Stimulated activated CD4-positive, alpha-beta T cell treated with anti-CD3 and anti-CD28 coated beads, TNF-alpha, amount 100 ng/mL, for 1 hour (primary cell): ENCODE data around the gene FGF11.

Experiments used
- DNase-seq, 3 donors: peaks; one replicate each; pipeline ENCODE4 v3.0.0-alpha.2; 2020; ENCODE audit warnings: low read depth in 3 of 3, low spot score in 1 of 3

Gene FGF11

GRCh38 chr17:7429722-7430121, 9.6 kb upstream of the FGF11 start:
- DNase-seq = no peak

- DNase-seq = no peak
These were observed 8.1 kb upstream of the FGF11 start for GRCh38 chr17:7431231-7431630.

- DNase-seq = no peak
These were observed 7.0 kb upstream of the FGF11 start for GRCh38 chr17:7432296-7432695.

GRCh38 chr17:7435676-7436555, 3.4 kb upstream of the FGF11 start:
- no peak for DNase-seq

GRCh38 chr17:7436556-7437368, 2.5 kb upstream of the FGF11 start:
- DNase-seq = peak; percentile 45 to 70 (median 66)

- no peak for DNase-seq
These were observed 1.9 kb upstream of the FGF11 start for GRCh38 chr17:7437369-7437863.

- DNase-seq = peak in 1 of 3 donors; percentile 49
These were observed 1.2 kb upstream of the FGF11 start for GRCh38 chr17:7437950-7438614.

GRCh38 chr17:7438656-7439460, 454 bp upstream of the FGF11 start:
- DNase-seq = no peak

GRCh38 chr17:7440113-7440833, 961 bp downstream of the FGF11 start:
- no peak for DNase-seq

GRCh38 chr17:7440834-7441195, 1.5 kb downstream of the FGF11 start:
- no peak for DNase-seq

- no peak for DNase-seq
These were observed 2.0 kb downstream of the FGF11 start for GRCh38 chr17:7441266-7441665.

GRCh38 chr17:7442142-7442541, 2.8 kb downstream of the FGF11 start:
- no peak for DNase-seq

GRCh38 chr17:7443499-7444485, 4.5 kb downstream of the FGF11 start:
- DNase-seq = no peak

GRCh38 chr17:7444682-7445618, 5.6 kb downstream of the FGF11 start, which contains the start of gene CHRNB1:
CHRNB1 (plus strand) TSS chr17:7445061; CDS start chr17:7445128, 67 bp downstream.
- DNase-seq = no peak

GRCh38 chr17:7445619-7445968, 6.3 kb downstream of the FGF11 start:
- DNase-seq = no peak

- DNase-seq = no peak
These were observed 9.1 kb downstream of the FGF11 start for GRCh38 chr17:7448461-7448860.

- DNase-seq = no peak
These were observed 20.7 kb downstream of the FGF11 start for GRCh38 chr17:7459961-7460545.
